Measurements from ENCODE around the gene C11orf97.

DNA sequence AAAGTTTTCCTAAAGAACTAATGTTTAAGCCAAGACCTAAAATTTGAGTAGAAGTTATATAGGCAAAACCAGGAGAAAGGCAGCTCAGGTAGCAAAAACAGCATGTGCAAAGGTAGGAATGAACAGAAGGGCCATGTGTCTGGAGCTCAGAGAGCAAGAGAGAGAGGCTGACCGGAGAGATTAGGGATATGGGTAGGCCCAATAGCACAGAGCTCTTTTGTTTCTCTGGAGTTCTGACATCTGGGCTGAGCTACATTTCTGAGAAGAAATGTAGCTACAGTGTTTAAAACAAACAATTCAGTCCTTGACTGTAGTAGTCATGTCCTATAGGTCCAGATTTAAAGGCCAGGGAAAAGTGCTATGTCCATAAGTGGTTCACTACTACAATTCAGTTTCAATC, 4.5 kb downstream of the C11orf97 start:
- TF ChIP-seq, protein P1, sequence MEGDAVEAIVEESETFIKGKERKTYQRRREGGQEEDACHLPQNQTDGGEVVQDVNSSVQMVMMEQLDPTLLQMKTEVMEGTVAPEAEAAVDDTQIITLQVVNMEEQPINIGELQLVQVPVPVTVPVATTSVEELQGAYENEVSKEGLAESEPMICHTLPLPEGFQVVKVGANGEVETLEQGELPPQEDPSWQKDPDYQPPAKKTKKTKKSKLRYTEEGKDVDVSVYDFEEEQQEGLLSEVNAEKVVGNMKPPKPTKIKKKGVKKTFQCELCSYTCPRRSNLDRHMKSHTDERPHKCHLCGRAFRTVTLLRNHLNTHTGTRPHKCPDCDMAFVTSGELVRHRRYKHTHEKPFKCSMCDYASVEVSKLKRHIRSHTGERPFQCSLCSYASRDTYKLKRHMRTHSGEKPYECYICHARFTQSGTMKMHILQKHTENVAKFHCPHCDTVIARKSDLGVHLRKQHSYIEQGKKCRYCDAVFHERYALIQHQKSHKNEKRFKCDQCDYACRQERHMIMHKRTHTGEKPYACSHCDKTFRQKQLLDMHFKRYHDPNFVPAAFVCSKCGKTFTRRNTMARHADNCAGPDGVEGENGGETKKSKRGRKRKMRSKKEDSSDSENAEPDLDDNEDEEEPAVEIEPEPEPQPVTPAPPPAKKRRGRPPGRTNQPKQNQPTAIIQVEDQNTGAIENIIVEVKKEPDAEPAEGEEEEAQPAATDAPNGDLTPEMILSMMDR (IDR thresholded peaks at IDR 0.05) = no peak
- no peak for TF ChIP-seq EP300 (IDR thresholded peaks at IDR 0.05)
- no peak for TF ChIP-seq POLR2A (IDR thresholded peaks at IDR 0.05)
- no peak for TF ChIP-seq POLR2AphosphoS5 (IDR thresholded peaks at IDR 0.05)
